ENCODE results near the gene WT1. TPM values are rescaled to one million over a fixed set of nuclear protein-coding genes. Genes with fewer than 3 reads are reported as not detected.
"Not testable (repeated sequence)": the region's sequence is repeated elsewhere in the genome, so short reads cannot be mapped to it uniquely, and the experiment has no call there.

WT1 gene
- total RNA-seq = 2.3 TPM
- long read RNA-seq, partial matches to known transcripts = 0 of 2 reads
- long read RNA-seq, other reads (novel, unspliced or antisense) = 2 of 2 reads

GRCh38 chr11:32435511-32435941 is at the start of gene WT1:
WT1 (minus strand) TSS chr11:32435539.
- intact Hi-C loops (cut with DNase I) = no loop called here
- no peak for DNase-seq (ENCODE audit: low spot score)

GRCh38 chr11:32479291-32479690 is 44.0 kb upstream of the WT1 start:
- no peak for DNase-seq (ENCODE audit: low spot score)
- intact Hi-C loops (cut with DNase I) = no loop called here

- intact Hi-C loops (cut with DNase I) = no loop called here
- no peak for DNase-seq (ENCODE audit: low spot score)
Observed at GRCh38 chr11:32478277-32478731, 43.0 kb upstream of the WT1 start.

- intact Hi-C loops (cut with DNase I) = no loop called here
- no peak for DNase-seq (ENCODE audit: low spot score)
Observed at GRCh38 chr11:32473282-32473909, 38.1 kb upstream of the WT1 start.

- intact Hi-C loops (cut with DNase I) = no loop called here
- no peak for DNase-seq (ENCODE audit: low spot score)
Observed at GRCh38 chr11:32472226-32472625, 36.9 kb upstream of the WT1 start.

- DNase-seq (ENCODE audit: low spot score); intact Hi-C loops (cut with DNase I): not testable (repeated sequence)
Observed at GRCh38 chr11:32471544-32471943, 36.2 kb upstream of the WT1 start.

GRCh38 chr11:32469791-32470190 is 34.5 kb upstream of the WT1 start:
- intact Hi-C loops (cut with DNase I) = no loop called here

GRCh38 chr11:32466279-32466915 is 31.1 kb upstream of the WT1 start:
- no peak for DNase-seq (ENCODE audit: low spot score)
- intact Hi-C loops (cut with DNase I) = no loop called here

More at GRCh38 chr11:32469791-32470190, 34.5 kb upstream of the WT1 start:
- no peak for DNase-seq (ENCODE audit: low spot score)

- DNase-seq (ENCODE audit: low spot score) = no peak
- intact Hi-C loops (cut with DNase I) = no loop called here
Observed at GRCh38 chr11:32464078-32464477, 28.7 kb upstream of the WT1 start.

- no peak for DNase-seq (ENCODE audit: low spot score)
- intact Hi-C loops (cut with DNase I) = no loop called here
Observed at GRCh38 chr11:32462011-32462690, 26.8 kb upstream of the WT1 start.

GRCh38 chr11:32456864-32457263 is 21.5 kb upstream of the WT1 start:
- no peak for DNase-seq (ENCODE audit: low spot score)
- intact Hi-C loops (cut with DNase I) = no loop called here

GRCh38 chr11:32454993-32455392 is 19.7 kb upstream of the WT1 start:
- DNase-seq (ENCODE audit: low spot score) = no peak
- intact Hi-C loops (cut with DNase I) = no loop called here

- no peak for DNase-seq (ENCODE audit: low spot score)
- intact Hi-C loops (cut with DNase I) = no loop called here
Observed at GRCh38 chr11:32451808-32452207, 16.5 kb upstream of the WT1 start.

- DNase-seq (ENCODE audit: low spot score) = no peak
- intact Hi-C loops (cut with DNase I) = no loop called here
Observed at GRCh38 chr11:32450372-32450771, 15.0 kb upstream of the WT1 start.

GRCh38 chr11:32448232-32448631 is 12.9 kb upstream of the WT1 start:
- intact Hi-C loops (cut with DNase I) = no loop called here
- no peak for DNase-seq (ENCODE audit: low spot score)

- intact Hi-C loops (cut with DNase I) = no loop called here
- no peak for DNase-seq (ENCODE audit: low spot score)
Observed at GRCh38 chr11:32447252-32447651, 11.9 kb upstream of the WT1 start.

- intact Hi-C loops (cut with DNase I) = no loop called here
- DNase-seq (ENCODE audit: low spot score) = no peak
Observed at GRCh38 chr11:32446227-32446626, 10.9 kb upstream of the WT1 start.

- no peak for DNase-seq (ENCODE audit: low spot score)
- intact Hi-C loops (cut with DNase I) = no loop called here
Observed at GRCh38 chr11:32444186-32444585, 8.8 kb upstream of the WT1 start.

- DNase-seq (ENCODE audit: low spot score) = no peak
- intact Hi-C loops (cut with DNase I) = no loop called here
Observed at GRCh38 chr11:32440916-32441315, 5.6 kb upstream of the WT1 start.

- intact Hi-C loops (cut with DNase I) = no loop called here
- no peak for DNase-seq (ENCODE audit: low spot score)
Observed at GRCh38 chr11:32440312-32440908, 5.1 kb upstream of the WT1 start.
